K562 (cell line): ENCODE data around the gene ADGRB3. TPM values are rescaled to one million over a fixed set of nuclear protein-coding genes. Genes with fewer than 3 reads are reported as not detected.

ENCODE experiments used
- ATAC-seq: fragments of 200-7000 bp; cut with Tn5 transposase; 3 replicates; pipeline ENCODE4 v1.9.1; 2020; ENCODE audit warnings: moderate library complexity
- BruUV-seq: library from RNA; stranded (reverse); fragments of 400-500 nt; replicated peaks from 2 replicates; lab custom pipeline; 2021; lab: Mats Ljungman, UMichigan
- CTCF ChIA-PET: fragments of 300-600 bp; formaldehyde crosslinking; extraction: SDS; loops from one replicate; lab custom pipeline; 2021; ENCODE audit warnings: low intra/inter-chr PET ratio; lab: Yijun Ruan, JAX
- POLR2A ChIA-PET: fragments of 300-600, 350-650 bp; sonication (Branson Sonifier 250); formaldehyde crosslinking; extraction: SDS; loops from one replicate; lab custom pipeline; 2021; ENCODE audit warnings: antibody characterized with exemption, inconsistent platforms; lab: Yijun Ruan, JAX
- DNase-seq, 4 experiments: peaks; one replicate each; pipeline versions ENCODE4 v3.0.0 to v3.0.0-alpha.2; 2011 to 2018; ENCODE audit warnings: low spot score in 3 of 4, mixed read lengths in 3 of 4; ENCODE audit errors: extremely low read depth in 1 of 4
- FAIRE-seq: peaks from 2 replicates; lab custom pipeline; 2011; peaks lifted over from hg19 to GRCh38; lab: Jason Lieb, UNC
- H2AFZ ChIP-seq: 2 replicates; pipeline ENCODE4 v1.6.0; 2011; ENCODE audit warnings: low read depth, low read length, control low read depth, inconsistent platforms
- H3K27ac ChIP-seq: fragments of 200-600 bp; 3 replicates; pipeline ENCODE4 v1.8.0; 2011; ENCODE audit warnings: low read depth, mild to moderate bottlenecking, control low read depth, inconsistent platforms, low read length, moderate library complexity, mixed read lengths; ENCODE audit errors: extremely low read depth
- H3K27me3 ChIP-seq, 2 experiments: fragments of 300-600 bp in 1 of 2; 2 replicates in 1 of 2; 3 replicates in 1 of 2; pipeline versions ENCODE4 v1.6.0 to v1.8.0; 2011; ENCODE audit warnings: inconsistent platforms in 2 of 2, low read length in 2 of 2, mild to moderate bottlenecking in 1 of 2, mixed read lengths in 1 of 2, moderate library complexity in 1 of 2; ENCODE audit not compliant: control insufficient read depth in 2 of 2, insufficient read depth in 2 of 2
- H3K36me3 ChIP-seq: fragments of 300-600 bp; 3 replicates; pipeline ENCODE4 v1.8.0; 2011; ENCODE audit warnings: mild to moderate bottlenecking, low read length, inconsistent platforms; ENCODE audit not compliant: control insufficient read depth, insufficient read depth
- H3K4me1 ChIP-seq, 2 experiments: fragments of 200-600 bp in 1 of 2; replicated peaks in 1 of 2; 2 replicates in 1 of 2; 3 replicates in 1 of 2; pipeline versions ENCODE4 v1.5.1 to v1.8.0; 2011; ENCODE audit warnings: inconsistent platforms in 2 of 2, low read length in 2 of 2, mild to moderate bottlenecking in 1 of 2, mixed read lengths in 1 of 2, moderate library complexity in 1 of 2; ENCODE audit not compliant: control insufficient read depth in 2 of 2, insufficient read depth in 2 of 2
- H3K4me2 ChIP-seq: 2 replicates; pipeline ENCODE4 v1.6.1; 2011; ENCODE audit warnings: low read length, control low read depth, inconsistent platforms, mixed read lengths; ENCODE audit not compliant: insufficient read depth
- H3K4me3 ChIP-seq: fragments of 200-600 bp; sonication (generic), shearing (Covaris generic); 2 replicates; pipeline ENCODE4 v1.5.1; 2016; ENCODE audit warnings: control low read depth, inconsistent platforms
- H3K79me2 ChIP-seq: fragments of 200-600 bp; 3 replicates; pipeline ENCODE4 v1.8.0; 2011; ENCODE audit warnings: low read length, inconsistent platforms; ENCODE audit not compliant: control insufficient read depth, insufficient read depth
- H3K9ac ChIP-seq, 2 experiments: 2 replicates each; pipeline versions ENCODE4 v1.6.0 to v1.6.1; 2011; ENCODE audit warnings: low read depth in 2 of 2, low read length in 2 of 2, control low read depth in 1 of 2, inconsistent platforms in 1 of 2, mild to moderate bottlenecking in 1 of 2, mixed read lengths in 1 of 2; ENCODE audit not compliant: insufficient read depth in 1 of 2
- H3K9me1 ChIP-seq: one replicate; pipeline ENCODE4 v1.6.0; 2011; ENCODE audit warnings: inconsistent platforms, mild to moderate bottlenecking, low read length, moderate library complexity; ENCODE audit not compliant: control insufficient read depth, insufficient read depth
- H3K9me3 ChIP-seq: replicated peaks from 2 replicates; pipeline ENCODE4 v1.5.1; 2011; ENCODE audit warnings: low read depth, low read length, inconsistent platforms; ENCODE audit not compliant: control insufficient read depth, insufficient read depth
- H4K20me1 ChIP-seq: replicated peaks from 2 replicates; pipeline ENCODE4 v1.6.1; 2011; ENCODE audit warnings: low read length, inconsistent platforms, mixed read lengths; ENCODE audit not compliant: control insufficient read depth, insufficient read depth
- ARID1B ChIP-seq: fragments of 450-650 bp; IDR thresholded peaks from 2 replicates; pipeline ENCODE4 v1.6.1; 2016; ENCODE audit warnings: antibody characterized with exemption, mild to moderate bottlenecking, inconsistent platforms
- CEBPG ChIP-seq, 3 experiments: fragments of 200-800 bp in 1 of 3; sonication (Bioruptor generic) in 1 of 3; sonication (generic) in 1 of 3; formaldehyde crosslinking in 1 of 3; IDR thresholded peaks in 2 of 3; conservative IDR thresholded peaks in 1 of 3; 2 replicates each; pipeline versions ENCODE4 v1.6.1 to v1.8.0; 2016 to 2022; ENCODE audit warnings: missing compliant biosample characterization in 2 of 3, missing genetic modification characterization in 2 of 3, mild to moderate bottlenecking in 1 of 3, missing genetic modification reagents in 1 of 3
- DIDO1 ChIP-seq: fragments of 450-650 bp; IDR thresholded peaks from 2 replicates; pipeline ENCODE4 v1.6.1; 2016; ENCODE audit warnings: low read depth, missing biosample characterization, missing genetic modification characterization
- ELF2 ChIP-seq: fragments of 250-450 bp; sonication (Bioruptor Pico); IDR thresholded peaks from 2 replicates; pipeline ENCODE4 v1.5.0; 2021; ENCODE audit warnings: mild to moderate bottlenecking
- GATAD2A ChIP-seq: fragments of 450-650 bp; IDR thresholded peaks from 2 replicates; pipeline ENCODE4 v1.6.1; 2017
- MAX ChIP-seq: sonication (generic); formaldehyde crosslinking; IDR thresholded peaks from 2 replicates; pipeline ENCODE4 v1.9.0; 2022; ENCODE audit warnings: mild to moderate bottlenecking, missing genetic modification reagents
- MBD2 ChIP-seq: sonication (generic); IDR thresholded peaks from 2 replicates; pipeline ENCODE4 v1.6.1; 2016; ENCODE audit warnings: low read depth, borderline replicate concordance
- ZFP91 ChIP-seq: sonication (generic); formaldehyde crosslinking; IDR thresholded peaks from 2 replicates; pipeline ENCODE4 v1.8.0; 2022; ENCODE audit warnings: mild to moderate bottlenecking, missing genetic modification reagents
- ZHX1 ChIP-seq: fragments of 150-350 bp; conservative IDR thresholded peaks from 2 replicates; pipeline ENCODE4 v1.6.1; 2014; ENCODE audit warnings: low read length
- WGBS: fragments of 100-300 bp; shearing (Covaris generic); methylation state at CpG from one replicate; pipeline ENCODE4 v1.1.6; 2016; ENCODE audit warnings: low coverage, mixed read lengths; ENCODE audit not compliant: insufficient coverage; ENCODE audit errors: missing lambda C conversion rate; 5-methylcytosine and 5-hydroxymethylcytosine counted together
- in situ Hi-C: fragments of 300-500 bp; cut with MboI; formaldehyde crosslinking; loops from 4 replicates; pipeline ENCODE4 v1.15.0; 2018; ENCODE audit warnings: inconsistent platforms, mixed read lengths
- intact Hi-C: fragments of 100-400 bp; cut with micrococcal nuclease; formaldehyde crosslinking; loops from 2 replicates; pipeline ENCODE4 v1.14.2; 2022
- polyA plus RNA-seq, 8 experiments: library from polyadenylated mRNA; depleted of rRNA in 4 of 8; stranded (reverse) in 5 of 8; unstranded in 3 of 8; fragments of >200 nt; fragmentation: Nextera tagmentation in 2 of 8; fragmentation: Illumina TruSeq in 1 of 8; extraction: Ambion mirVana in 2 of 8; extraction: Trizol in 1 of 8; gene quantifications; 2 replicates each; pipeline versions ENCODE4 v1.2.1 to v1.2.3, GENCODE V29; 2011 to 2014; ENCODE audit warnings: inconsistent platforms in 1 of 8, missing spikeins in 1 of 8
- total RNA-seq, 7 experiments: library from RNA; depleted of rRNA in 6 of 7; stranded (reverse); fragments of >200 nt in 6 of 7; fragmentation: Illumina TruSeq in 2 of 7; extraction: Trizol in 2 of 7; gene quantifications; 2 replicates each; pipeline versions ENCODE4 v1.2.1 to v1.2.3, GENCODE V29; 2011 to 2021; ENCODE audit warnings: low replicate concordance in 1 of 7
- TF ChIP-seq, protein P1 (sequence below): IDR thresholded peaks from 3 replicates; pipeline ENCODE4 v1.6.1; 2011; ENCODE audit warnings: borderline replicate concordance, mild to moderate bottlenecking; ENCODE audit not compliant: insufficient read length, insufficient read depth

Gene ADGRB3
- total and polyA plus RNA-seq, 9 of the 15 experiments (the other 6 are each of a cell fraction or from before 2014, with no cell fraction given): 0.90 to 7.8 (median 2.4) TPM

GRCh38 chr6:68776354-68776753, 141.3 kb downstream of the ADGRB3 start:
- ChIA-PET POLR2A (interaction anchor here (0.9 to 2.2 kb wide), 3 partner anchors 140 to 201 kb away, joined by 3 to 9 read pairs (median 3); partner anchors contain the start of gene ADGRB3), CTCF (interaction anchor here (4.7 kb wide), 1 partner anchor 138 kb away, joined by 47 read pairs; no protein-coding TSS in a partner anchor)
- no TSS peak for BruUV-seq
- 0 out of 5 replicates have a peak, but pooled peaks cover 0 to 3% of the 10 kb centered on the region in 2 experiments for H3K4me1 ChIP-seq
- no peak overlapping the region for H3K4me2 ChIP-seq
- no peaks in the 10 kb centered on the region for H3K9me1 ChIP-seq
- H3K27me3 ChIP-seq: no peaks in the 10 kb centered on the region
- FAIRE-seq (no peak), ATAC-seq (no peak), DNase-seq (no peak)
- no peaks in the 10 kb centered on the region for H4K20me1 ChIP-seq
- H3K9ac ChIP-seq: no peak overlapping the region
- H3K27ac ChIP-seq: no peak overlapping the region
- intact Hi-C loops (loop anchor here (5.0 to 10.0 kb wide), 2 partner anchors 219 to 1712 kb away; no protein-coding TSS in a partner anchor), in situ Hi-C loops (loop anchor here (5.0 to 25.0 kb wide), 4 partner anchors 139 to 1864 kb away; partner anchors contain the start of gene ADGRB3)
- no peak overlapping the region for H3K4me3 ChIP-seq
- H3K36me3 ChIP-seq: no peaks in the 10 kb centered on the region
- TF ChIP-seq GATAD2A (no peak), ELF2 (CRISPR knock-in tag) (no peak), MBD2 (no peak), ZFP91 (no peak), MAX (no peak), ZHX1 (no peak), DIDO1 (tag) (no peak), CEBPG (CRISPR knock-in tag; IDR thresholded peaks at IDR 0.05) (no peak), CEBPG (tag; conservative IDR thresholded peaks at IDR 0.05 in 1 of 2, IDR thresholded peaks at IDR 0.05 in 1 of 2) (no peak), ARID1B (no peak)
- TF ChIP-seq, protein P1, sequence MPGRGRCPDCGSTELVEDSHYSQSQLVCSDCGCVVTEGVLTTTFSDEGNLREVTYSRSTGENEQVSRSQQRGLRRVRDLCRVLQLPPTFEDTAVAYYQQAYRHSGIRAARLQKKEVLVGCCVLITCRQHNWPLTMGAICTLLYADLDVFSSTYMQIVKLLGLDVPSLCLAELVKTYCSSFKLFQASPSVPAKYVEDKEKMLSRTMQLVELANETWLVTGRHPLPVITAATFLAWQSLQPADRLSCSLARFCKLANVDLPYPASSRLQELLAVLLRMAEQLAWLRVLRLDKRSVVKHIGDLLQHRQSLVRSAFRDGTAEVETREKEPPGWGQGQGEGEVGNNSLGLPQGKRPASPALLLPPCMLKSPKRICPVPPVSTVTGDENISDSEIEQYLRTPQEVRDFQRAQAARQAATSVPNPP: no peak
- no peak overlapping the region for H2AFZ ChIP-seq
- no peaks in the 10 kb centered on the region for H3K9me3 ChIP-seq
- H3K79me2 ChIP-seq: no peaks in the 10 kb centered on the region
- WGBS: 42% methylated on average over 2 of the region's 2 CpGs
